ENCODE data around the gene ACADL.

GRCh38 chr2:210271300-210271699 lies 46.1 kb upstream of the ACADL start:
- no peak for TF ChIP-seq ZKSCAN1 (IDR thresholded peaks at IDR 0.05; ENCODE audit: low read length)
- TF ChIP-seq ZBTB7A (CRISPR knock-in tag; IDR thresholded peaks at IDR 0.05), result no peak
- TF ChIP-seq USF2 (IDR thresholded peaks at IDR 0.05; ENCODE audit: low read depth, low read length), result no peak
- TF ChIP-seq USF2 (CRISPR knock-in tag; IDR thresholded peaks at IDR 0.05; ENCODE audit: borderline replicate concordance), result no peak
- TF ChIP-seq EP300 (IDR thresholded peaks at IDR 0.05; ENCODE audit: low read depth in 2 of 2, low read length in 2 of 2), result no peak
- no peak for TF ChIP-seq EP300 (CRISPR knock-in tag; IDR thresholded peaks at IDR 0.05; ENCODE audit: borderline replicate concordance)
- no peak for TF ChIP-seq AHDC1 (CRISPR knock-in tag; IDR thresholded peaks at IDR 0.05; ENCODE audit: borderline replicate concordance)
- no peak for TF ChIP-seq IKZF5 (CRISPR knock-in tag; IDR thresholded peaks at IDR 0.05)
- TF ChIP-seq HCFC1 (IDR thresholded peaks at IDR 0.05; ENCODE audit: low read depth, low read length), result no peak
- no peak for TF ChIP-seq TCF7 (IDR thresholded peaks at IDR 0.05; ENCODE audit: low read depth)
- TF ChIP-seq TOE1 (CRISPR knock-in tag; IDR thresholded peaks at IDR 0.05), result no peak
- no peak for TF ChIP-seq HOXA7 (CRISPR knock-in tag; IDR thresholded peaks at IDR 0.05)
- TF ChIP-seq CTCF (CRISPR knock-in tag; IDR thresholded peaks at IDR 0.05), result no peak

All from HepG2 (cell line).